Ascending aorta (tissue), 2 donors: Measurements from ENCODE around the gene RADIL. TPM values are rescaled to one million over a fixed set of nuclear protein-coding genes. Genes with fewer than 3 reads are reported as not detected.
"Not testable (repeated sequence)": the region's sequence is repeated elsewhere in the genome, so short reads cannot be mapped to it uniquely, and the experiment has no call there.

Source experiments
- DNase-seq, 2 donors: peaks; one replicate each; pipeline ENCODE4 v3.0.0-alpha.2; 2019; ENCODE audit warnings: low spot score in 2 of 2
- H3K27ac ChIP-seq, 2 donors: fragments of 200-600 bp; sonication (generic); one replicate each; pipeline ENCODE4 v1.5.1; 2016 to 2017; ENCODE audit warnings: mild to moderate bottlenecking in 1 of 2
- H3K27me3 ChIP-seq: fragments of 200-600 bp; sonication (generic); one replicate; pipeline ENCODE4 v1.5.1; 2017
- H3K36me3 ChIP-seq, 2 donors: fragments of 200-600 bp; sonication (generic); one replicate each; pipeline ENCODE4 v1.5.1; 2016
- H3K4me1 ChIP-seq, 2 donors: fragments of 200-600 bp; sonication (generic); one replicate each; pipeline ENCODE4 v1.5.1; 2016 to 2017; ENCODE audit warnings: mild to moderate bottlenecking in 1 of 2
- H3K4me3 ChIP-seq, 2 donors: fragments of 200-600 bp; sonication (generic); one replicate each; pipeline ENCODE4 v1.5.1; 2016 to 2017; ENCODE audit warnings: mild to moderate bottlenecking in 1 of 2
- H3K9me3 ChIP-seq, 2 donors: fragments of 200-600 bp; sonication (generic); one replicate each; pipeline ENCODE4 v1.5.1; 2016
- intact Hi-C: fragments of 100-400 bp; cut with DNase I; formaldehyde crosslinking; loops from one replicate; pipeline ENCODE4 v1.15.1; 2023
- total RNA-seq: library from RNA; depleted of rRNA; stranded (reverse); fragments of >200 nt; gene quantifications from one replicate; pipeline ENCODE4 v1.1.0, GENCODE V29; 2016
- TF ChIP-seq, protein P1 (sequence below), 3 experiments: fragments of 200-600 bp in 2 of 3; fragments of 450-650 bp in 1 of 3; sonication (generic) in 2 of 3; IDR thresholded peaks; one replicate each; pipeline ENCODE4 v1.5.1; 2016 to 2019; ENCODE audit warnings: antibody characterized with exemption in 3 of 3, mild to moderate bottlenecking in 1 of 3, moderate library complexity in 1 of 3

Gene RADIL
- total RNA-seq, 1 donor from 2014 or later = 42.4 TPM

DNA sequence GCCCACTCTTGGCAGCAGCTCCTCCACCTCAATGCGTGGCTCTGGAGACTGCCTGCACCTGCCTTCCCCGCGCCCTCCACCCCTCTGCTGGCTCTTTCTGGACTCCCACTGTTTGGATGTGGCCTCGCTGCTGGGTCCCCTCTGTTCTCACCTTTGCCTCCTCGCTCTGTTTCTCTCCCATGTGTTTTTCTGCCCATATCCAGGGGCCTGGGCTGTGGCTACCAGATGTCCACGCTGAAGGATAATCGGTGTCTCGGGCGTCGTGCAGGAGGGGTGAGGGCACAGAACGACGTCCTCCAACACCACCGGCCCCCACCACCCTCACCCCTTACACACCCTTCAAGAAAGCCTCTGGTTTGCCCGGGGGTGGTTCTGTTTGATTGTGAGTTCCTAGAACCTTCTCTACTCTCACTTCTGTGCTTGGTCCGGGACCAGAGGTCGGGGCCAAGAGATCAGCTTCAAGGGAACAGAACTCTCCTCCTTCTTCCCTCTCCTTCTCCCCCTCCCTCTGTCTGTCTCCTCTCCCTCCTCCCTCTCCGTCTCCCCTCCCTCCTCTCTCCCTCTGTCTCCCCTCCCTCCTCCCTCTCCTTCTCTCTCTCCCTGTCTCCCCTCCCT lies 76.4 kb downstream of the RADIL start:
- Histone ChIP-seq H3K27ac (no peak overlapping the region), H3K4me3 (no peak overlapping the region), H3K36me3 (no peaks in the 10 kb centered on the region), H3K4me1 (no peaks in the 10 kb centered on the region), H3K9me3 (no peaks in the 10 kb centered on the region), H3K27me3 (no peaks in the 10 kb centered on the region)
- DNase-seq = no peak
- TF ChIP-seq, protein P1, sequence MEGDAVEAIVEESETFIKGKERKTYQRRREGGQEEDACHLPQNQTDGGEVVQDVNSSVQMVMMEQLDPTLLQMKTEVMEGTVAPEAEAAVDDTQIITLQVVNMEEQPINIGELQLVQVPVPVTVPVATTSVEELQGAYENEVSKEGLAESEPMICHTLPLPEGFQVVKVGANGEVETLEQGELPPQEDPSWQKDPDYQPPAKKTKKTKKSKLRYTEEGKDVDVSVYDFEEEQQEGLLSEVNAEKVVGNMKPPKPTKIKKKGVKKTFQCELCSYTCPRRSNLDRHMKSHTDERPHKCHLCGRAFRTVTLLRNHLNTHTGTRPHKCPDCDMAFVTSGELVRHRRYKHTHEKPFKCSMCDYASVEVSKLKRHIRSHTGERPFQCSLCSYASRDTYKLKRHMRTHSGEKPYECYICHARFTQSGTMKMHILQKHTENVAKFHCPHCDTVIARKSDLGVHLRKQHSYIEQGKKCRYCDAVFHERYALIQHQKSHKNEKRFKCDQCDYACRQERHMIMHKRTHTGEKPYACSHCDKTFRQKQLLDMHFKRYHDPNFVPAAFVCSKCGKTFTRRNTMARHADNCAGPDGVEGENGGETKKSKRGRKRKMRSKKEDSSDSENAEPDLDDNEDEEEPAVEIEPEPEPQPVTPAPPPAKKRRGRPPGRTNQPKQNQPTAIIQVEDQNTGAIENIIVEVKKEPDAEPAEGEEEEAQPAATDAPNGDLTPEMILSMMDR (IDR thresholded peaks at IDR 0.05) = no peak
- intact Hi-C loops = no loop called here

DNA sequence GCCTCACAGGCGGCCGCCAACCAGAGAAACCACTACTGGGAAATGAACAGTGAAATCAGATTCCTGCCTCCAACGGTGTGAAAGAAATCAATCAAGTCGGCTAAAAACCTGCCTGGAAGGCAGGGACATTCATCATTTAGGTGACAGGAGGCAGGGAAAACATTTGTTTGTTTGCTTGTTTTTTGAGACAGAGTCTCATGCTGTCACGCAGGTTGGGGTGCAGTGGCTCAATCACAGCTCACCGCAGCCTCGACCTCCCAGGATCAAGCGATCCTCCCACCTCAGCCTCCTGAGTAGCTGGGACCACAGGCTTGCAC lies 77.6 kb downstream of the RADIL start:
- H3K27me3 ChIP-seq = no peaks in the 10 kb centered on the region
- H3K9me3 ChIP-seq = no peaks in the 10 kb centered on the region
- intact Hi-C loops = no loop called here
- TF ChIP-seq, protein P1 (IDR thresholded peaks at IDR 0.05) = no peak
- H3K4me3 ChIP-seq = no peak overlapping the region
- DNase-seq = no peak
- H3K36me3 ChIP-seq = no peaks in the 10 kb centered on the region
- no peaks in the 10 kb centered on the region for H3K4me1 ChIP-seq
- no peak overlapping the region for H3K27ac ChIP-seq

DNA sequence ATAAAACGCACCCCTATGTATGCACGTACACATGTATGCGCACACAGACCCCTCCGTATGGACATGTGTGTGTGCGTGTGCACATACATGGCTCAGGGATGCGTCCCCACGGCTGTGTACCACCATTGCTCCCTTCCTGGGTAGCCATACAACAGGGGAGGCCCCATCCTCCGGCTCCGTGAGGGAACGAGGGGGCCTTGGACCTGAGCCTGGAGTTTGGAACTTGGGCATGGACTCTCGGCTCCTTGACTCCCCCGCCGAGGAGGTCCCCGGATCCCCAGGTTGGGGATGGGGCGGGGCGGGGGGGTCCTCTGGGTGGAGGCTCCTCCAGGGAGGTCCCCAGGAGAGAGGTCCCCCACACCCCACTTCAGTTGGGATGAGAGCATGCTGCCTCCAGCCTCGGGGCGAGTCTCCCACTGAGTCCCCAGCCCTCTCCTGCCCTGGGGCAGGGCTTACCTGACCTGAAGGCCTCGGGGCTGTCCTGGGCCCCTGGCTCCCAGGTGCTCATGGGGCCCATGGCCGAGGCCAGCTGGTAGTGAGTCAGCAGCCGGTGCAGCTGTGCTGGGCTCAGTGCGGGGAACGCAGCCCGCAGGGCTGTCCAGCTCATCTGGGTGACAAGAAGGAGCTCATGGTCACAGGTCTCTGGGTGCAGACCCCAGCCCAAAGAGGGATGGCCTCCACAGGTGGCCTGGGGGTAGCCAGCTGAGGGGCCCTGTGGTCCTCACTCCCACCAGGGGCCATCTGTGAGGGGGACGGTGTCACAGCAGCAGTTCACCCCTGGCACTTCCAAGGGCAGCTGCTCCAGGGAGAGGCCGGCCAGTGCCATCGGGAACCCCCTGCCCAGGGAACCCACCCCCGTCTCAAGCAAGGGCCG lies 78.2 kb downstream of the RADIL start:
- intact Hi-C loops = no loop called here
- Histone ChIP-seq H3K27ac (no peak overlapping the region), H3K4me1 (no peaks in the 10 kb centered on the region), H3K27me3 (no peaks in the 10 kb centered on the region), H3K9me3 (no peaks in the 10 kb centered on the region), H3K36me3 (no peaks in the 10 kb centered on the region), H3K4me3 (no peak overlapping the region)
- TF ChIP-seq, protein P1 (IDR thresholded peaks at IDR 0.05) = no peak
- no peak for DNase-seq

DNA sequence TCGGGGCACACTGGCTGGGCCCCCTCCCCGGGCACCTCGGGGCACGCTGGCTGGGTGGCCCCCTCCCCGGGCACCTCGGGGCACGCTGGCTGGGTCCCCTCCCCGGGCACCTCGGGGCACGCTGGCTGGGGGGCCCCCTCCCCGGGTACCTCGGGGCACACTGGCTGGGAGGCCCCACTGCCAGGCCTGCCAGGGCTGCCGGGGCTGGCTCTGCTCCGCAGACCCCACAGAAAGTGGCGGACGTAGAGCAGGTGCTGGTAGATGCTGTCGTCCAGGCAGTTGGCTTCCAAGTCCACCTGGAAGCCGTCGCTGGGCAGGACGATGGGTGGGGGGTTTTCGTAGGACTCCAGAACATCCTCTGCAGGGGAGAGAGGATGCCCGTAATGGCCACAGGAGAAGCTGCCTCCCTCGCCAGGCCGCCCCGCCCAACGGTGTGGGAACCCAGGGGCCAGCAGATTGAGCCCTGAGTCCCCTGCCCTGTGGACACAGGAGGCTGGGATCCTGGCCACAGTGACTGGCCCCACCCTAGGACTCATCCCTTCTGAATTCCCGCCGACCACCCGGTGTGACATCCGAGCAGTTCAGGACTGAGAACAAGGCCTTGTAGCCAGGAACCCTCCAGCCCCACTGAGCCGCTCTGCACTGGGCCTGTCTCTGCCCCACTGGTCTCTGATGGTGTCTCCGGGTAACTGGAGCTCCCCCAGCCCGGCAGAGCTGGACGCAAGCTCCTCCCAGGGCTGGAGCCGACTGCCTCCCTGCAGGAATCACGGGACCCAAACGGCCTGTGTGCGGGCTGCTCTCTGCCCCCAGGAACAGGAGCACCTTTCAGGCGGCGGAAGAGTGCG lies 79.9 kb downstream of the RADIL start:
- intact Hi-C loops = no loop called here
- TF ChIP-seq, protein P1 (IDR thresholded peaks at IDR 0.05) = no peak
- Histone ChIP-seq H3K27me3 (no peaks in the 10 kb centered on the region), H3K9me3 (no peaks in the 10 kb centered on the region), H3K36me3 (no peaks in the 10 kb centered on the region), H3K4me3 (no peak overlapping the region), H3K4me1 (no peaks in the 10 kb centered on the region), H3K27ac (no peak overlapping the region)
- DNase-seq = no peak

DNA sequence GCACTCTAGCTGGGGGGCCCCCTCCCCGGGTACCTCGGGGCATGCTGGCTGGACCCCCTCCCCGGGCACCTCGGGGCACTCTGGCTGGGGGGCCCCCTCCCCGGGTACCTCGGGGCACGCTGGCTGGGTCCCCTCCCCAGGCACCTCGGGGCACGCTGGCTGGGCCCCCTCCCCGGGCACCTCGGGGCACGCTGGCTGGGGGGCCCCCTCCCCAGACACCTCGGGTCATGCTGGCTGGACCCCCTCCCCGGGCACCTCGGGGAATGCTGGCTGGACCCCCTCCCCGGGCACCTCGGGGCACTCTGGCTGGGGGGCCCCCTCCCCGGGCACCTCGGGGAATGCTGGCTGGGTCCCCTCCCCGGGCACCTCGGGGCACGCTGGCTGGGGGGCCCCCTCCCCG lies 80.9 kb downstream of the RADIL start:
- H3K36me3 ChIP-seq, H3K9me3 ChIP-seq, H3K4me3 ChIP-seq, H3K27ac ChIP-seq, H3K27me3 ChIP-seq, H3K4me1 ChIP-seq, DNase-seq, intact Hi-C loops: not testable (repeated sequence)

DNA sequence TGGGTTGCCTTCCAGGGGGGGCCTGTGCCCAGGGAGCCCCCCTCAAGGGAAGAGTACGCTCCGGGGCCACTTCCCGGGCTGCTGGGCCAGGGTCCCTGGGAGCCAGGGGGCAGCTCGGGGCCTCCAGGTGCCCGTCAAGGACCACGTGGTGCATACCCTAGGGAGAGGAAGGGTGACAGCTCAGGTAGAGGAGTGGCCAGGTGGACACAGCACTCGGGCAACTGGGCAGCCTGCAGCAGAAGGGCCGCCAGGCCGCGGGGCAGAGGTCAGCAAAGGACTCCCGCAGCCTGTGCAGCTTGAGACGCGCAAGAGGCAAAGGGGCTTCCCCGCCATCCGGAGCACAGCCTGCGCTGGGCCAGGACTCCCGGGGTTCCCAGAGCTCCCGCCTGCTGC lies 81.7 kb downstream of the RADIL start:
- Histone ChIP-seq H3K4me1 (peaks cover 0 to 3% of the 10 kb centered on the region in 2 donors), H3K9me3 (no peaks in the 10 kb centered on the region), H3K4me3 (no peak overlapping the region), H3K27me3 (no peaks in the 10 kb centered on the region), H3K27ac (no peak overlapping the region), H3K36me3 (no peaks in the 10 kb centered on the region)
- intact Hi-C loops = no loop called here
- no peak for DNase-seq
- TF ChIP-seq, protein P1 (IDR thresholded peaks at IDR 0.05) = no peak
